Gastrocnemius medialis (tissue), 4 donors: ENCODE results near the gene RAB3IL1.

Experiments used
- CTCF ChIP-seq, 5 experiments: fragments of 450-650 bp in 3 of 5; fragments of 200-600 bp in 2 of 5; sonication (generic) in 2 of 5; IDR thresholded peaks in 4 of 5; conservative IDR thresholded peaks in 1 of 5; 1 replicate in 4 of 5; 2 replicates in 1 of 5; pipeline ENCODE4 v1.5.1; 2016 to 2019; ENCODE audit warnings: antibody characterized with exemption in 5 of 5, mild to moderate bottlenecking in 3 of 5, moderate library complexity in 3 of 5
- POLR2A ChIP-seq, 2 donors: fragments of 450-650 bp; IDR thresholded peaks; one replicate each; pipeline ENCODE4 v1.6.1; 2017; ENCODE audit warnings: antibody characterized with exemption in 2 of 2, mild to moderate bottlenecking in 2 of 2, moderate library complexity in 2 of 2

GRCh38 chr11:61883327-61883726 is 34.0 kb downstream of the RAB3IL1 start:
- TF ChIP-seq CTCF (IDR thresholded peaks at IDR 0.05 in 4 of 5, conservative IDR thresholded peaks at IDR 0.05 in 1 of 5): no peak
- no peak for TF ChIP-seq POLR2A (IDR thresholded peaks at IDR 0.05)
